Measurements from ENCODE around the gene PDE4B.
"Not testable (repeated sequence)": the region's sequence is repeated elsewhere in the genome, so short reads cannot be mapped to it uniquely, and the experiment has no call there.

Gene PDE4B

GRCh38 chr1:65958561-65959350 is 166.1 kb downstream of the PDE4B start:
- DNase-seq (ENCODE audit: low spot score) = peak; percentile 37

GRCh38 chr1:65959896-65960567 is 167.3 kb downstream of the PDE4B start:
- no peak for DNase-seq (ENCODE audit: low spot score)
- no peak for TF ChIP-seq CTCF (IDR thresholded peaks at IDR 0.05; ENCODE audit: extremely low read depth, missing control alignments)

More at GRCh38 chr1:65958561-65959350, 166.1 kb downstream of the PDE4B start:
- TF ChIP-seq CTCF (IDR thresholded peaks at IDR 0.05; ENCODE audit: extremely low read depth, missing control alignments) = no peak

GRCh38 chr1:65963156-65963888 is 170.6 kb downstream of the PDE4B start:
- no peak for DNase-seq (ENCODE audit: low spot score)
- TF ChIP-seq CTCF (IDR thresholded peaks at IDR 0.05; ENCODE audit: extremely low read depth, missing control alignments) = no peak

GRCh38 chr1:65964123-65964522 is 171.4 kb downstream of the PDE4B start:
- no peak for TF ChIP-seq CTCF (IDR thresholded peaks at IDR 0.05; ENCODE audit: extremely low read depth, missing control alignments)
- DNase-seq (ENCODE audit: low spot score) = no peak

- no peak for DNase-seq (ENCODE audit: low spot score)
- no peak for TF ChIP-seq CTCF (IDR thresholded peaks at IDR 0.05; ENCODE audit: extremely low read depth, missing control alignments)
These were observed 172.7 kb downstream of the PDE4B start for GRCh38 chr1:65965112-65965996.

GRCh38 chr1:65967492-65967891 is 174.8 kb downstream of the PDE4B start:
- DNase-seq (ENCODE audit: low spot score) = not testable (repeated sequence)

- no peak for DNase-seq (ENCODE audit: low spot score)
- TF ChIP-seq CTCF (IDR thresholded peaks at IDR 0.05; ENCODE audit: extremely low read depth, missing control alignments) = no peak
These were observed 178.9 kb downstream of the PDE4B start for GRCh38 chr1:65971547-65971946.

All from GM20000 (cell line).